Adrenal gland (tissue), 5 donors: ENCODE measurements around the gene LAMB4.
A peak's percentile ranks its signal among the peaks of the same experiment; 100 is the strongest.

Experiments used
- CTCF ChIP-seq, 6 experiments: fragments of 450-650 bp in 4 of 6; fragments of 200-600 bp in 2 of 6; sonication (generic) in 1 of 6; IDR thresholded peaks; 1 replicate in 5 of 6; 2 replicates in 1 of 6; pipeline versions ENCODE4 v1.5.1 to v1.8.0; 2016 to 2021; ENCODE audit warnings: antibody characterized with exemption in 6 of 6, mild to moderate bottlenecking in 2 of 6, moderate library complexity in 1 of 6
- POLR2A ChIP-seq, 2 donors: fragments of 450-650 bp; IDR thresholded peaks; one replicate each; pipeline ENCODE4 v1.6.1; 2017; ENCODE audit warnings: antibody characterized with exemption in 2 of 2, mild to moderate bottlenecking in 2 of 2, moderate library complexity in 1 of 2
- donor health status: DM: no; HTN: no; CAD: no.

DNA sequence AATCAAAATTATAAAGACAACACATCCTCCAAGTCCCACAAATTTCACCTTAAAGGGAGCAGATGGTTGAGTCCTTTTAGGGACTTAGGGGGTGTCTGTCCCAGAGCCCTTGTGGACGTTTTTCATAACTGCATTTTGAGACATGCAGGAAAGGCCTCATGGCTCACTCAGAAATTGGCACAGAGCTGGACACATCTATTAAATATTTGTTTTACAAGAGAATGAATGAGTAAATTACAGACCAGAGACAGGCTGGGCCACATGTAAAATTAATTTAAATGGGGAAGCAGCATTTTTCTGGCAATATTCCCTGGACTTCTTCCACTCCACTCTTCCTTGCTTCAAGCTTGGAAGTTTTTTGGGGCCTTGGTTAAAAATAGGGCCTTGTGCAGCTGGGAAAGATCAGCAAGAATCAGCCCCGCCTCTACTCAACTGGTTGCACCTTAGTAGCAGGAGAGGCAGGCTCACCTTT, 147.2 kb downstream of the LAMB4 start:
- peak in 2 of 6 experiments; percentile 31 to 34 for TF ChIP-seq CTCF (IDR thresholded peaks at IDR 0.05)
- no peak for TF ChIP-seq POLR2A (IDR thresholded peaks at IDR 0.05)
